Suppressor macrophage treated with lipopolysaccharide for 4 hours (primary cell): ENCODE data around the gene HNRNPH2.

Experiments used
- DNase-seq: peaks from one replicate; pipeline ENCODE4 v3.0.0-alpha.2; 2020

The HNRNPH2 gene

DNA sequence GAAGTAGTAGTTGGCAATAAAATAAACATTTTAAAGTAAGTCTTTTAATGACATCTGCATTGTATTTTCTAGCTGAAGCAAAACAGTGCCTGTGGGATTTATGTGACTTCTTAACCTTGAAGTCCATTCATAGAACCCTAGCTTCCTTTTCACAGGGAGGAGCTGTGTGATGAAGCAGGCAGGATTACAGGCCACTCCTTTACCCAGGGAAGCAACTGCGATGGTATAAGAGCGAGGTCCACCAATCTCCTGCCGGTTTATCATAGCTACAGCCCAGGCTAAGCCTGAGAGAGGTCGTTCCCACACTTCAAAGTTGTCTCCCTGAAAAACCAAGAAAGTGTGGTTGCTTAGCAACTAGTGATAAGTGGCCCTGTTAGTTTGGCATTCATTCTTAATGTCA, 10.2 kb upstream of the HNRNPH2 start:
- DNase-seq = no peak

DNA sequence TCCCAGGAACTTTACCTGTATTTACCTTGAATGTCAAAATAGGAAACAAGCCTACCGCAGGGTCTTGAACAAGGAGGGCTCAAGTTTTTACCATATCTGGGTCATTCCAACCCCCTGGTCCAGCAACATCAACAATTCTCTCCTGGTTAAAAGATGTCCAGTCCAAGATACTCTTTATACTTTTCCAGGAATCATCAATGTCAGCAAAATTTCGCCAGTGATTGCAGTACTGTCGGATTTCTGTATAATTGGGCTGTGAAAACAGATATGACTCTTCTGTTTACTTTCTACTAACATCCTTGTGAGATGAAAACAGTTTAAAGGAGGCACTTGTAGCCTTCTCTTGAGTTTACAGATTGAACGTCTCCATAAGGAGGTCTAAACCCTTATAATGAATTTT, 9.3 kb upstream of the HNRNPH2 start:
- DNase-seq = no peak

DNA sequence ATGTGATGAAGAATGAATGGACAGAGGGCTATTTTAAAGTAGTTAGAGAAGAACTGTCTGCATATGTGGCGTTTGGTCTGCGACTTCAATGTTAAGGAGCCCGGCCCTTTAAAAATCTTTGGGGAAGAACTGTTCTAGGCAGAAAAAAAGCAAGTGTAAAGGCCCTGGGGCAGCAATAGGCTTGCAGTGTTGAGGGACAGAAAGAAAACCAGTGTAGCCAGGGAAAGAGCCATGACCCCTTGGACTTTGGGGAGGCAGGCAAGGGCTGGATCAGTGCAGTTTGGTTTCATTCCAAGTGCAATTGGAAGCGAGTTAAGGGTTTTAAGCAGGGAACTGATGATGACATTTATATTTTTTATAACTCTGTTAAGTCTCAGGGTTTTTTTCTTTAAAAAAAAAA, 8.2 kb upstream of the HNRNPH2 start:
- no peak for DNase-seq

DNA sequence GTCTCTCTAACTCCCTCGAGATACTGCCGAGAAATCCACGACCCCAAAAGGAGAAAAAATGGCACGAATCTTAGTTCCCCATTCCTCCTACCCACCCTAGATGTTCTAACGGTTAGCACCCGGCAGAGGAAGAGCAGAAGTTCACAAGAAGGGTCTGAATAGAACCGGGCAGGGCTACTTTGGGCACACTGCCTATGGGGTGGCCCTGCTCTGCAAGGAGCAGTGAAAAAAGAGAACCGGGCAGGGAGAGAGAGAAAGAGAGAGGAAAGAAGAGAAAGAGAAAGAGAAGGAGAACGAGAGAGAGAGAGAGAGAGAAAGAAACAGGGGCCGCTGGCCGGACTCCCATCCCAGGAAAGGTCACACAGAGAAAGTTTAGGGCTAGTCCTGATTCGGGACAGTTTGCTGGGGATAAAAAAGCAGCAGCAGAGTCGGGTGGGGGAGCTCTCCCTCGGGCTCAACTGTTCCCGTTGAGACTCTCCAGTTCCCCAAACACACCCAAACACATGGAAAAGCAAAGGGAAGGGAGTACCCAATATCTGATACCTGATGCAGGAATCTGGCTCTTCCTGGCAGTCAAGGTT, 765 bp upstream of the HNRNPH2 start:
- peak; percentile 44 for DNase-seq

DNA sequence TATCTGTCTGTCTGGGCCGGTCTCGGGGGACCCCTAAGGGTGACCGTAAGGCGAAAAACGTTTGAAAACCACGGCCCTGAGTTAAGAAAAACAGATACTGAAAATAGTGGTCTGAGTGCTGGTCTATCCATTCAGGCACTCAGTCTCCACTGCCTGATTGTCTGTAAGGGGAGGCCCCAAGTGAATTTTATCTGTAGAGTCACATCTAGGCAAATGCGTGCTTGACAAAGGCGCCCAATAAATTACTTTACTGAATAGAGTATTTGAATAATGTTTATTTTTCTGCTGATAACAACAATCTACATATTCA, 465 bp downstream of the HNRNPH2 start:
- no peak for DNase-seq

DNA sequence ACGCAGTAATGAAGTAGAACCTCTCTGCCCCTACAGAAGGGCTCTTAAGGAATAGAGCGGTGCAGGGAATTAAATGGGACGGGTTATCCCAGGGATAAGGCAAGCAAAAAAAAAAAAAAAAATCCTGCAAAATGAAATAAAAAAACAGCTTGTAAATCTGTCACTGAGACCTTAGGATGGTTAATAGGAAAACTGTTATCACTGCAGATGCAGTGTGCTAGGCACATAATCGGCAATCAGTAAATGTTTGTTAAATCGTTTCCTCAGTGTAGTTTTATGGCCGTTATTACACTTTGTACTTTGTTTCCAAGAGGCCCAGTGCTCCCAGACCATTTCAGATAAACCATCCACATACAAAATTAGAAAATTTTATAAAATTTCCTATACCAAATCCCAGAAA, 1.0 kb downstream of the HNRNPH2 start:
- DNase-seq = no peak

DNA sequence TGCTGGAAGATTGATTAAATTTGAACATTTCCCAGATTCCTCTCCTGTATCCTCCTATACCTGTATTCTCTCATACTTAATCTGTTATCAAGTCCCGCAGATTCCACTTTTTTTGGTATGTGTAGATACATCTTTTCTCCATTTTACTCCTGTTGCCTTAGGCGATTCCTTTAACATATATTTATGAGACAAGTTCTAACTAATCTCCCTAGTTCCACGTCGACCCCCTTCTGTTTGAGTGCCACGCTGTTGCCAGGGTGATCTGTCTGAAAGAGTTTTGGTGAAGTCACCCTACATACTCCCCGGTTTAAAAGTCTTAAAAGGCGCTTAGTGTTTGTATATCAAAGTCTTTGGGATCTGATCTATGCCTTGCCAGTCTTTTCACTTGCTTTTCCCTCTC, 2.4 kb downstream of the HNRNPH2 start:
- no peak for DNase-seq

DNA sequence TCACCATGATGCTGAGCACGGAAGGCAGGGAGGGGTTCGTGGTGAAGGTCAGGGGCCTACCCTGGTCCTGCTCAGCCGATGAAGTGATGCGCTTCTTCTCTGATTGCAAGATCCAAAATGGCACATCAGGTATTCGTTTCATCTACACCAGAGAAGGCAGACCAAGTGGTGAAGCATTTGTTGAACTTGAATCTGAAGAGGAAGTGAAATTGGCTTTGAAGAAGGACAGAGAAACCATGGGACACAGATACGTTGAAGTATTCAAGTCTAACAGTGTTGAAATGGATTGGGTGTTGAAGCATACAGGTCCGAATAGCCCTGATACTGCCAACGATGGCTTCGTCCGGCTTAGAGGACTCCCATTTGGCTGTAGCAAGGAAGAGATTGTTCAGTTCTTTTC, 4.0 kb downstream of the HNRNPH2 start:
- peak; percentile 34 for DNase-seq

DNA sequence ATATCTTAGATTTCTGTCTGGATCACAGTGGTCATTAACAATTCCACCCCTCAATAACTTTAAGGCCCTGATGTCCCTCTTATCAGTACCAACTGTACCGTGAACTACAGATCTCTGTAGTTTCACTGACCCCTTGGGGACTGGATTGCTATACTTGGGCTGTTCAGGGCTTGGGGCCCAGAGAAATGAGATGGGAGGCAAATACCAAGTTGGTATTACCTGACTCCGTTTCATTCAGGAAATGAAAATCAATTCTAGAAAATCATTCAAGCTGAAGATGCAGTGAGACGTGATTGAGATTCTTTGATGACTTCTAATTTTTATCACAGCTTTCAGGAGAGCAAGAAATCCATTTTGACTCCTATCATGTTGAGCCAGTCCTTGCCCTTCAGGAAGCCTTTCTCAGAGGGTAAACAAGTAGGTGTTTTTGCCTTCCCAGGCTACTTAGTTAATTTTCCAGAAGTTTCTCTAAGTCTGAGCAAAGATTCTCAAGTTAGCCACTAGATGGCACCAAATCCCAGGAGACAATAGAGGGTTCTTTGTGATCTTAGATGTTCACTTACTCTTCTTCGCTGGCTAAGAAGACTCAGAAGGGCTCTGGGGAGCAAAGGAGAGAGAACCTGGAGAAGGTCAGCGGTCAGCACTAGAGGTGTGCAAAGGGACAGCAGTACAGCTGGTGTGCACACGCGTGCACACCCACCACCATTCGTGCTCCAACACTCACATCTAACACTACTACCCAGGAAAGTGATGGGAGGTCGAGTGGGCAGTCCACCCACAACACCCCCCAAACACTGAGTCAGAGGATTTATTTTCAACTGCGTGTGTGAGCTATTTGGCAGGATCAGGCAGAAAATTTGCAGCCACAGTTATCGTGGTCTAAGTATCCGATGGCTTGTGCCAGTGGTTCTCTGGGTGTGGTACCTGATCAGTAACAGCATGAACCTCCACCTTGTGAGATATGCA, 7.4 kb downstream of the HNRNPH2 start:
- peak; percentile 73 for DNase-seq

DNA sequence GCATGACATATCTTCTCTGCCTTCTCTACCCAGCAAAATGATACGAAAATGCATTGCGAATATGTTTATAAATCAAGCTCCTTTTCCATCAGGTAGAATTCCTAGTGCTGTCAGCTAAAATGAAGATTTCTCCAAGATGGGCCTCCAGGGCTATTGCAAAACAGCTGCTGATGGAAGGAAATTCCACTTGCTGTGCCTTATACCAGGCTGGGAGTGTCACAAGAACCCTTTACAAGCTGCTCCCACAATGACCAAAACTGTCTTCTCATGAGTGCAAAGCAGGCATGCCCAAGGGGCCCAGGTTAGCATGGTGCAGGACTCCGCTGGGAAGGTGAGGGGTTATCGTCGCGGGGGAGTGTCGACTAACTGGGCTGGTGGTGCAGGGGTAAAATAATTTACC, 8.7 kb downstream of the HNRNPH2 start:
- DNase-seq = no peak

DNA sequence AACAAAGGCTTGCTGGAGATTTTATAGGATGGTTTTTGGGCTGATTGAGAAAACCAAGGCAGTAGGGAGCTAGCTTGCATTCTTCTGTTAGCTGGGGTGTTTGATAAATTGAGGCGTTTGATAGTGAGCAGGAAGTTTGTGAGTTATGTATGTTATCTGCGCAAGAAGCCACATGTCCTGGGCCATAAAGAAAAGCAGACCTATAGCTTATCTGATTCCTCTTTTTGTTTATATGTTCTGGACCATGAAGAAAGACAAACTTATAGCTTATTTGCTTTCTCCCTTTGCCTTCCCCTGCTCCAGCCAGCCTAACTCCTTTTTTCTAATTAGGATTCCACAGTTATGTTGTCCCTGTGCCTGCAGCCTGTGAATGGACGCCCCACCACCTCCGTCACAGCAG, 9.2 kb downstream of the HNRNPH2 start:
- no peak for DNase-seq

DNA sequence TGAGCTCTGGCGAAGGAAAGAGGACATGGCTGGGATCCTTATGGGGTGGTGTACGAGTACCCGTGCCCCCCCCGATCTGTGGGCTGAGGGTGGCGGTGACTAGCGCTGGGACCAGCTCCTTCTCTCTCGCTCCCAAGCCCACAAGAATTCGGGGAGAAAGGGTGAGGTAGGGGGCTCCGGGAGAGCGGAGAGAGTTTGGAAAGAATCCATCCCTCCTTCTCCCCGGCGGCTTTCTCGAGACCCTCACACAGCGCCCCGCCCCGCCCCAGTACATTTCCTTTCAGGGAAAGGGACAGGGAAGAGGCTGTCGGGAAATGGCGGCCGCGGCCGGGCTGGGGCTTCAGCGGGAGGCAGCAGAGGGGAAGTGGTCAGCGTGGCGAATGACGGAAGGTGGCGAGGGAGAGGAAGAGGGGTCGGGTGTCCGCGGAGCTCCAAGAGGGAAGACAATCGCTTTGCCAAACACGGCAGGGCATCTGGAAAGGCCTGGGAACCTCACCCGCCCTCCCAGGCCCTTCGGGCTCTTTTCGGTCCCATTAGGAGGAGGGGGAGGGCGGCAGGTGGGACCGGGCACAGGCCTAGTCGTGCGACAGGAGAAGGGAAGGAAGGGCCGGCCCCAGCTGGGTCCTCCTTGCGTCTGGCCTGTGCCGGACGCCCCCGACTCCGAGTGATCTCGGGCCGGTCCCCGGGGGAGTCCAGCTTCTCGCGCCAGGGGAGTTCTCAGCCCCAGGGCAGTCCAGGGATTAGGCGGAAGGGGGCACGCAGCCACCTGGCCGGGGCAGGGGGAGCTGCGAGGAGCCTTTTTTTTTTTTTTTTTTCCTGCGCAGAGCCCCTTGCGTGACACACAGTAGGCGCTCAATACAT, 10.2 kb downstream of the HNRNPH2 start:
- DNase-seq = peak; percentile 63

DNA sequence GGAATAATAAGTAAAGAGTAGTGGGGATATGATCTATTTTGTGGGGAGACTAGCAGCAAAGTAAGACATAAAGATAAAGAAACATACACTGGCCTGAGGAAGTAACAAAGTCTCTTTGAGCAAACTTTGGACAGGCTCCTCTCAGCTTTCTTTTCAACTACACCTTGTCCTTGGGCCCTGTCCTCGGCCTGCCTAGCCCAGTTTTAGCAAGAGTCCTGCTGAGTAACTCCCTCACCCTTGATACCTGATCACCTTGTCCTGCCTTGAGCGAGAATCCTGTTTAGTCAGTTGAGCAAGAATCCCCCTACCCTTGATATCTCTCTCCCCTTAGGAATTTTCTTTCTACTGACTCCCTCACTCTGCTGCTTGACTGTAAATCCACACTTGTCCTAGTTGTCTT, 11.5 kb downstream of the HNRNPH2 start:
- DNase-seq = no peak

DNA sequence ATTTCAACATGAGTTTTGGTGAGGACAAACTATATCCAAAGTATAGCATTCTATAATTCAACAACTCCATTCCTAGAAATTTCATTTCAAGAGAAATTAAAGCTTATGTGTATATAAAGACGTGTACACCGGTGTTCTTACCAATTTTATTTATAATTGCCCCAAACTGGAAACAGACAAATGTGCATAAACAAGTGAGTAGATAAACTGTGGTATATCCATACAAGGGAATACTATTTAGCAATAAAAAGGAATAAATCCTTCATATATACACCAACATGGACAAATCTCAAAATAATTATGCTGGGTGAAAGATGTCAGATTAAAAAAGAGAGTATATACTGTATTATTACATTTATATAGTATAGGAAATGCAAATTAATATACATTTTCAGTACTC, 19.9 kb downstream of the HNRNPH2 start:
- no peak for DNase-seq

DNA sequence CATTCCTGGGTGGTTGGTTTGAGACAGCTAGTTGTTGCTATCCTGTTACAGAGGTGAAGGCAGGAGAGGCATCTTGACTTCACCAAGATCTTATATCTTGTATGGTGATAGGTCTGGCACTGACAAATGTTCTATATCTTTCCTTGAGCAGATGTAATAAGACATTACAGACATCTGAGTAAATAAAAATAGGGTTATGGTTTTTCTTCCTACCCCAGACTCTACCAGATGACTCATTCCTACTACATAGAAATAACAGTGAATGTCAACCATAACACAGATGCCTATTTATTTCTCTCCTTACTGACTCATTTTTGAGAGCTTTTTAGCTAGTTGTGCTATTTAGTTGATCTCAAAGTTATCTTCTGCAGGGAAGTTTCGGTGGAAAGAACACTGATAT, 21.9 kb downstream of the HNRNPH2 start:
- no peak for DNase-seq

DNA sequence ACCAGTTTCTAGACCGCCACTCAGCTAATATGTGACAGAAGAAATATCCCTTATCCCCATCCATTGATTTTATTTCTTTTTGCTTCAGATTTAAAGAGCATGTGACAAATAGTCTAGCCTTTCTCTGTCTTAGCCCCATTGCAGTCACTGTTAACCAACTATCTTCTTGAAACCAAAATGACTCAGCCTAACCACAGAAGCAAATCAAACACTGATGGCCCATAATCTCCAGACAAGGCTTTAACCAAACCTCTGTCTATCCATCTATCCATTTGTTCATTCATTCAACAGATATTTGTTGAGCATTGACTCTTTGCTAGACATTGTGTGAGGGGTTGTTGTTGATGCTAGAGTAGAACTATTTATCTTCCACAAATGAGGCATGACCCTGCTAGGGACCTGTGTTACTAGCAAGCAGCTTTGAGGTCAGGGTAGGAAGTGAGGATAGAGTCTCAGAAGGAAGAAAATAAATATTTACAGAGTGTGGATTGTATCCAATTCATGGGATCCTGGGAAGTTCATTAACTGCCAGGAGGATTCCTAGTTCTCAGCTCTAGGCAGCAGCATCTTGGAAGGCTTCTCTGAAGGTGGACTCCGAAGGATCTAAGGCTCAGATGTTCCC, 22.5 kb downstream of the HNRNPH2 start:
- DNase-seq = no peak

DNA sequence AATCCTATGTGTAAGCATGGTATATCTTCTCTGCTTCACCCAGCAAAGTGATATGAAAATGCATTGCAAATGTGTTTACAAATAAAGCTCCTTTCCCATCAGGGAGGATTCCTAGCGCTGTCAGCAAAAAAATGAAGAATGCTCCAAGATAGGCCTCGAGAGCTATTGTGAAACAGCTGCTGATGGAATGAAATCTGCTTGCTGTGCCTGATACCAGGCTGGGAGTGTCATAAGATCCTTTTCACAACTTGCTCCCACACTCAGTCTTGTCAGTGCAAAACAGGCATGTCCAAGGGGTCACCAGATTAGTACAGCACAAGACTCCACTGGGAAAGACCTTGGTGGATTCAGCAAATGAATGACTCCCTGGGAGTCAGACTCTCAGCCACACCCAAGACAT, 34.1 kb downstream of the HNRNPH2 start:
- peak; percentile 39 for DNase-seq

DNA sequence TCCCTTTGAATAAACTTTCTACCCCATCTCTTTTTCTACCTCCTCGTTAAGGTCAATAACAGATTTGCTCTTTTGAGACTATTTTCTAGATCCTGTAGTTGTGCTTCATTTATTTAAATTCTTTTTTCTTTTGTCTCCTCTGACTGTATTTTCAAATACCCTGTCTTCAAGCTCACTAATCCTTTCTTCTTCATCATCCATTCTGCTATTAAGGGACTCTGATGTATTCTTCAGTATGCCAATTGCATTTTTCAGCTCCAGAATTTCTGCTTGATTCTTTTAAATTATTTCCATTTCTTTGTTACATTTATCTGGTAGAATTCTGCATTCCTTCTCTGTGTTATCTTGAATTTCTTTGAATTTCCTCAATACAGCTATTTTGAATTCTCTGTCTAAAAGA, 41.3 kb downstream of the HNRNPH2 start:
- no peak for DNase-seq

DNA sequence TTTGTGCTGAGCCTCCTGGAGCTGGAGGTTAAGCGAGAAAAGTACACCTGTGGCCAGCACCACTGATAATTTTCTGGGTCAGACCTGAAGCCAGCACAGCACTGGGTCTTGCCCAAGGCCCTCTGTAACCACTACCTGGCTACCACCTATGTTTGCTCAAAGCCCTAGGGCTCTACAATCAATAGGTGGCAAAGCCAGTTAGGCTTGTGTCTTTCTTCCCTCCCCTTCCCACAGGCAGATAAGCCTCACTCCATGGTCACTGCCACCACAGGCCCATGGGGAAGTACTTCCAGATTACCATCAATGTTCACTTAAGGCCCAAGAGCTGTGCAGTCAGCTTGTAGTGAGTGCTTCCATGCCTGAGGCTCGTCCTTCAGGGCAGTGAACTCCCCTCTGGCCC, 42.1 kb downstream of the HNRNPH2 start:
- no peak for DNase-seq

DNA sequence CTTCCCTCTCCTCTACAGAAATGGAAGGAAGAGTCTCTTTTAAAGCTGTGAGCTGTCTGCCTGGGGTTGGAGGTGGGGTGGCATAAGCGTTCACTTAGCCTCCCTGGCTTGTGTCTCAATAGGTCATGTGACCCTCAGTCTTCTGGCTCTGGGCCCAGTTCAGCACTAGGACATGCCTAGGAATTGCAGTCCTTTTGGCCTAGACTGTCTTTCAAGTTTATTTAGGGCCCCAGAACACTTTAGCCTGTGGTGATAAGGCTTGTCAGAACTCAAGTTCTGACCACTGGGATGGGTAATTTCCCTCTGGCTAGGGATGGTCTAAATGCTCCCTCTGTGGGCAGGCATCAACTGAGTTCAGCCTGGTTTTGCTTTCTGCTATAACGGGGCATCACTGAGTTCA, 42.9 kb downstream of the HNRNPH2 start:
- peak; percentile 46 for DNase-seq

DNA sequence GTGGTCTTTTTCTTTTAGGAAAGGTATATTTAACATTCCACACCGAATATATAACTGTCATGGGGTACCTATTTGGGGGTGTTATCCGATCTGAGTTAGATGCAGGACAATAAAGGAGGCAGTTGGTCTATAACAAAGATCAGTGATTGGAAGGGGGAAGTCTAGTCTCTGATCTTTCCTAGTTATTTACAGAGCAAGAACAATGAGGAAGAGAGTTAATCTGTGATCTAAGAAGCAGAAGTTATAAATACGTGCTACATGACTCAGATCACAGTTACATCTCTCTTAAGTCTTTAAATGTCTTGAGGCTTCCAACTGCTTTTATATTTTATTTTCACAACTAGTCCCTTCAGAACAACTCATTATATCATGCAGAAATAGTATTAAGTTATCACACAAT, 44.0 kb downstream of the HNRNPH2 start:
- peak; percentile 47 for DNase-seq

DNA sequence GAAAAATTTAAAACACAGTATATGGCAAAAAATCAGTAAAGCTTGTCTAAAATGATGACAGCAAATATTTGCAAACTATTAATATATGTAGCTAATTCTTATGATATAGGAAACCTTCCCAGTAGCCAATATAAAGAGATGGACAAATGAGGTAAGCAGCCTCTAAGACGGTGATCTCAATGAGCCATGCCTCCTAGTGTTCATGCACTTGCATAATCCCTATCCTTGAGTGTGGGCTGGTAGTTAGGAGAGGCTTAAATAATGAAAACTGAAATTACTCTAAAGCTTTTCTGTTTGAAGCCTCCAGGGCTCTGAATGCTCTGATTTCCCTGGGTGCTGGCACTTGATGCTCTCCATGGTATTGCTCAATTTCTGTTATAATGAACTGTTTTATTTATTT, 52.6 kb downstream of the HNRNPH2 start:
- peak; percentile 34 for DNase-seq

DNA sequence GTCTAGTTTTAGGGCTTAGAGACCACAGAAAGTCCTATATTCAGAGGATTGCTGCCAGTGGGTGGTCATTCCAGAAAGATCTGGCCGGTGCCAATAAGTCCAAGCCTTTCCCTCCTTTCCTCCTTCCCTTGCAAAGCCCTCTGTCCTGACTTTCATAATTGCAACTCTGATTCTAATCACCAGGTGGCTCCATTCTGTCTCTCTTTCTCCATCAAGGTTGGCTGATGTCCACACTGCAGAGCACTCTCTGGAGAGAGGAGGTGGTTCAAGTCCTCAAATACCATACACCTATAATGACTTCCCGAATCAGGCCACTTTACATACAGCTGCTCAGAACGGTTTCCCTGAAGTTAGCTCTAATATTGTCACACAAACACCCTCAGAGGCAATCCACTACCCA, 54.9 kb downstream of the HNRNPH2 start:
- DNase-seq = no peak
